Activated gamma-delta T cell treated with anti-CD3 and anti-CD28 coated beads, Interleukin-2, amount 50 U/mL, for 16 hours (primary cell): ENCODE results near the gene FCN1.

ENCODE experiments used
- DNase-seq: peaks from one replicate; pipeline ENCODE4 v3.0.0-alpha.2; 2020; ENCODE audit warnings: low read depth

FCN1 gene

DNA sequence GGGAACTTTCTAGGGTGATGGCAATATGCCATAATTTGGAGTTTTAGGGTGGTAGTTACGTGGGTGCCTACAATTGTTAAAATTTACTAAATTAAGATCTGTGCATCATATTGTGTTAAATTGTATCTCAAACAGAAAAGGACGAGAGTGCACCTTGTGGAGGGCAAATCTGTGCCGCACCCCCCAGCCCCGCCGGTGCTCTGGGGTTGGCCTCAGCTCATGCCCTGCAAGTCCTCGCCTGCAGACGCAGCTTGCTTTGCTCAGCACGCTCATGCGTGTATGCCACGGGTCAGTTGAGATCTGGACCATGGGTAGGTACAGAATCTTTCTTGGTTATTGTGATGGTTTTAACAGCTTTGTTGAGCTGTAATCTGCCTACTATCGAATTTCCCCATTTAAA is 33.7 kb upstream of the FCN1 start:
- DNase-seq, result no peak

GRCh38 chr9:134950386-134951210 is 32.9 kb upstream of the FCN1 start:
- DNase-seq, result no peak

GRCh38 chr9:134949681-134950385 is 32.1 kb upstream of the FCN1 start:
- DNase-seq, result no peak

GRCh38 chr9:134948149-134948548 is 30.4 kb upstream of the FCN1 start:
- no peak for DNase-seq

- DNase-seq, result no peak
Measured at GRCh38 chr9:134947265-134947955, 29.7 kb upstream of the FCN1 start.

GRCh38 chr9:134946663-134947062 is 29.0 kb upstream of the FCN1 start:
- DNase-seq, result no peak

GRCh38 chr9:134945509-134946275 is 28.0 kb upstream of the FCN1 start:
- no peak for DNase-seq

DNA sequence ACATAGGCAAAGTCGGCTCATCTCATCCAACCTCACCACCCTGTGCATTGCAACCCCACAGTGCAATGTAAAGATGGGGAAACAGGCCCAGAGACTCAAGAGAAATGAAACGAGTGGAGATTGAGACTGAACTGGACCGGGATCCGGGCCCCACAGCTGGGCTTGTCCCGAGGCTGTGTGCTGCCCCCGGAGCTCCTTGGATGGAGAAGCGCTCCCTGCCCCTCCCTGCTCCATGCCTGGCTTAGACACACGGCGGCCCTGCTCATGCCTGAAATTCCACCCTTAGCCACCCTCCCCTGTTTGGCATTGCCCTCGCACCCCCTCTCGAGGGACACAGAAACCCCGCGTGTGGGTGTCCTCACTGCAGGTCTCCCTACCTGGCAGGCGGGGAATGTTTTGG is 27.2 kb upstream of the FCN1 start:
- DNase-seq, result no peak

DNA sequence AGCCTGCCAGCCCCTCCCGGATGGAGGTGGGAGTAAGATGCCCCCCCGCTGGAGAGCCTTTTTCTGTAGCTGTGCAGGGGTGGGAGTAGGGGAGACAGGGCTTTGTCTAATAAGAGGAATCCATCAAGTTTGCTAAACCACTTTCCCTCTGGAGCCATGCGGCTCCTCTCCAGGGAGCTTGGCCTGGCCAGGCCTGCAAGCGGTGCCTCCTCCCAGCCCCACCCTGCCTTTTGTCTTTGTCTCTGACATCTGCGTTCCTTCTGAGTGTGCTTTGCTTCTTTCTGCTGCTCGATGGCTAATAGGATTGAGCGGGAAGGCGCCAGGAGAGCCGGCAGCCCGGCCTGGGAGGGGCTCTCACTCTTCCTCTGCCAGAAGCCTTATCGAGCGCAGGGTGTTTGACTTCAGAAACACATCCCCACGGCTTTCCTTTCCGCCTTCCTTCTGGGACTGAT is 26.7 kb upstream of the FCN1 start:
- no peak for DNase-seq

GRCh38 chr9:134943836-134944235 is 26.1 kb upstream of the FCN1 start:
- DNase-seq, result no peak

GRCh38 chr9:134943411-134943810 is 25.7 kb upstream of the FCN1 start:
- DNase-seq, result no peak

GRCh38 chr9:134942788-134943184 is 25.1 kb upstream of the FCN1 start:
- DNase-seq, result no peak

DNA sequence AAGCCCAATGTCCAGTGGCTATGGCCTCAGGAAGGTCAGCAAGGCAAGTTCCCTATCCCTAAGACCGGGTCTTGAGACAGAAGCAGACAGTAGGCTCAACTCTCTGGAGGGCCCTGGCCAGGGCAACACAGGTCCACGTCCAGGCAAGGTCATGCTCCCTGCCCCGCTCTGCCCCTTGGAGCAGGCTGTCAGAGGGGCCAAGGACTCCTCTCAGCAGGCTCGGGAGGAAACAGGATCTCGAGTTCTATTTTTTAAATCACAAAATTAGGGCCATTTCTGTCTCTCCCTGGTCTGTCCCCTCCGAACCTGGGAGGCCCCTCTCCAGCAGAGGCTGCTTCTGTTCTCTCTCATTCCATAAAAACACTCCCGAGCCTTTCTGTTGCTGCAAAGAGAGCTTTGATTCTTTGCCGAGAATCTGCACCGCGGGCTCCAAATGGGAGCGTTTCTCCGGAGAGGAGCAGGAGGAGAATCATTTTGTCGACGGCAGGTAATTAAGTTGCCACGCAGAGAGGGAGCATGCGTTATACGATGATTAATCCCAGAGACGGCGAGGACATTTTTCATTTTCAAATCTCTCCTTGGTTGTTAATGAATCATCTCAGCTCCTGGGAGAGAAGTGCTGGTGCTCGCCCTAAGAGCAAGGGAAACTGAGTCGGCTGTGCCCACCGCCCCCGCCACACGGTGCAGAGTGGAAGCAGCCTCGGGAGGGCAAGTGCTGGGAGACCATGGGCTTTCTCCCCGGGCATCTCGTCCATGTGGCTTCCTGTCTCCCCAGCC is 24.5 kb upstream of the FCN1 start:
- no peak for DNase-seq

- DNase-seq, result no peak
Measured at GRCh38 chr9:134940236-134941208, 22.8 kb upstream of the FCN1 start.

DNA sequence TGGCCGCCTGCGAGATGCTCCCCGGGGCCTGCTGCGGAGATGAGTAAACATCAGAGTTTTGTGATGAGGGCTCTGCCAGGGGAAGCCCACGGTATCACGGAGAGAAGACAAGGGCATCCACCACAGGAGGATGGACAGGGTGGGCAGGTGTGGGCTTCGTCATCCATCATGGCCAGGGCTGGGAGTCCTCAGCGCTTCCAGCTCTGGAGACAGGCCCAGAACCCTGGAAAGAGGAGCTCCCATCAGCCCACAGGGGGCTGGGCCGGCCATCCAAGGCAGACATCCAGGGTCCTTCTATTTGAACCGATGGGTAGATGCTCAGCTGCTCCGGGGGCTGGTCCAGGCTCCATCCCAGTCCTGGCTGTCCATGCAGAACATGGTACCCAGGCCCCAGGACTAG is 22.1 kb upstream of the FCN1 start:
- DNase-seq, result no peak

DNA sequence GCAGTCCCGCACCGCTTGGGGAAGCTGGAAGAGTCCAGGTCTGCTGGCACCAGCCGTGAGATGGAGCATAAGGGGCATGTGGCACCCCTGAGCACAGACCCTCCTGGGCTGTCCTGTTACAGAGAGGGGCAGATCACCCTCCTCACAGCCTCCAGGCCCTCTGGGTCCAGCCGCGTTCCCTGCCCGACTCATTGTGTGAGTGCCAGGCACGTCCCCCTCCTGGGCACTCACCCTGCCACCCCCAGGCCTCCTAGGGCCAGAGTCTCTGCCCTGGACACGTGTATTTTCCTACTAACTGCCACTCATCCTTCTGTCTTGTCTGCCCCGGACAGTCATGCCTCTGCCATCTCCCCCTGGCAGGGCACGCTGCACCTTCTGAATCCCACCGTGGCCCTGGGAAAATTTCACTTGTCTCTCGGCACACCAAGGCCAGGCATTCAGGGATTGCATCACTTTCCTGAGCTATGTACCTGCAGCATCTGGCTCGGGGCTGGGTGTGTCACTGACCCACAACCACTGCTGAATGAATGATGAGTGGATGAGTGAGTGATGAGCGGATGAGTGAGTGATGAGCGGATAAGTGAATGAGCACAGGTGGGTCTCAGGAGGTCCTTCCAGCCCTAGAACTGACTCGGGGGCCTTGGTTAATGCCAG is 21.5 kb upstream of the FCN1 start:
- DNase-seq, result no peak

GRCh38 chr9:134938346-134939079 is 20.8 kb upstream of the FCN1 start:
- DNase-seq, result no peak

GRCh38 chr9:134937566-134938345 is 20.0 kb upstream of the FCN1 start:
- DNase-seq, result no peak
